ENCODE measurements around the gene SLC2A13.

SLC2A13 gene

GRCh38 chr12:39736406-39736805 lies 369.5 kb downstream of the SLC2A13 start:
- no peak for DNase-seq

GRCh38 chr12:39723831-39724230 lies 382.1 kb downstream of the SLC2A13 start:
- no peak for DNase-seq

DNA sequence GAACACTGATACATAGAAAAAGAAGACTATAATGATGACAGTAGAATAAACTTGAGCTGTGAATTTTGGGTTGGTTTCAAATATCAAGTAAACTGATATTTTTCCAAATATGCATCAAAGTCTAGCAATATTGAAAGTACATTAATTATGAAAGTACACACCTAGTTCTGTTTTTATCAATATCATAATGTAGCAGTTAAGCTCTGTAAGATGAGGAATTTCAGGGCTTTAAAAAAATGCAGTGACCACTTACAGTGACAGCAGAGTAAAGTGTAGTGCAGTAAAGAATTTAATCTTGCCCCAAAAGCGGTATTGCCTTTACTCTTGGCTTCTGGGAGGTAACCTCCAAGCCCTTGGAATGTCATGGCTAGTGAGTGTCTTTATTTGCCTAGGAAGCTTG lies 383.4 kb downstream of the SLC2A13 start:
- DNase-seq, result no peak

DNA sequence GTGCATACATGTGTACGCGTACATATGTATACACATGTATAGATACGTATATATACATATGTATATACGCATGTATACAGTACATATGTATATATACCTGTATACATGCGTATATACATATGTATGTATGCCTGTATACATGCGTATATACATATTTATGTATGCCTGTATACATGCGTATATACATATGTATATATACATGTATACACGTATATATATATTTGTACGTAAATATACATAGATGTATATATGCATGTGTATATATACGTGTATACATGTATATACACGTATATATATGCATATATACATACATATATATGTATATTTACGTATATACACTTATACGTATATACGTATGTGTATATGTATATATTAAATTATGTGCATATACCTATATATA lies 392.3 kb downstream of the SLC2A13 start:
- DNase-seq, result no peak

GRCh38 chr12:39712334-39712733 lies 393.5 kb downstream of the SLC2A13 start:
- no peak for DNase-seq
